ENCODE data around the gene NUBP2.
A peak's percentile ranks its signal among the peaks of the same experiment; 100 is the strongest.

NUBP2 gene

DNA sequence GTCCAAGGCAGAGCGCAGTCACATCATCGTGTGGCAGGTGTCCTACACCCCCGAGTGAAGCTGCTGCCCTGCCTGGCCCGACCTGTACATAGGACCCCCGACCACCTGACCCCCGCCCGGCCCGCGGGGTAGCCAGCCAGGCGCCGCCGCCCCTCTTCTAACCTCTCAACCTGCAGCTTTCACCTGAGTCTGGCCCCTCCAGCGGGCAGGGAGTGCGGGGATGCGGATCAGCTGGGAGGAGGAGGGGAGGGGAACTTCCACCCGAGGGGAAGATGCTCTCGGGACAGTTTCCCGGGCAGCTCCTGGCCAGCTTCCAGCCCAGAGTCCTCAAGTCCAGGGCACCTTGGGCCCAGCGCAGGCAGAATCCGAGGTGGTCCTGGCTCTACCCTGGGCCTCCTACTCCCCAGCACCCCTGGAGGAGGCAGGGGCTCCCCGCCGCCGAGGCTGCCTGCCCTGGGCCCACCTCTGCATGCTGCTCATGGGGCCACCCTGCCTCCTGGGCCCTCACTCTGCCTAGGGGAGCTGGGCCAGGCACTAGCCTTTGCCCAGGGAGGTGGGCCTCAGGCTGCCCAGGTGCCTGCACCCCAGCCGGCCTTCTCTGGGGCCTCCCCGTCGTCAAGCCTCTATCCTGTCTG lies 13.9 kb upstream of the NUBP2 start:
- H3K4me1 ChIP-seq (ENCODE audit: control insufficient read depth in 1 of 2, insufficient read depth in 2 of 2, low read length in 2 of 2), result peaks cover 1 to 27% of the 10 kb centered on the region in 2 donors
- H3K4me3 ChIP-seq (ENCODE audit: low read depth in 1 of 2, low read length in 2 of 2), result no peak overlapping the region
- no peaks in the 10 kb centered on the region for H3K9me3 ChIP-seq (ENCODE audit: control insufficient read depth in 1 of 2, low read length in 2 of 2)
- no peak overlapping the region for H3K27ac ChIP-seq (ENCODE audit: low read length)
- H3K27me3 ChIP-seq (ENCODE audit: low read depth, low read length), result no peaks in the 10 kb centered on the region
- H3K36me3 ChIP-seq (ENCODE audit: control insufficient read depth in 1 of 2, insufficient read depth in 2 of 2, low read length in 2 of 2), result peaks cover 4 to 53% of the 10 kb centered on the region in 2 donors

DNA sequence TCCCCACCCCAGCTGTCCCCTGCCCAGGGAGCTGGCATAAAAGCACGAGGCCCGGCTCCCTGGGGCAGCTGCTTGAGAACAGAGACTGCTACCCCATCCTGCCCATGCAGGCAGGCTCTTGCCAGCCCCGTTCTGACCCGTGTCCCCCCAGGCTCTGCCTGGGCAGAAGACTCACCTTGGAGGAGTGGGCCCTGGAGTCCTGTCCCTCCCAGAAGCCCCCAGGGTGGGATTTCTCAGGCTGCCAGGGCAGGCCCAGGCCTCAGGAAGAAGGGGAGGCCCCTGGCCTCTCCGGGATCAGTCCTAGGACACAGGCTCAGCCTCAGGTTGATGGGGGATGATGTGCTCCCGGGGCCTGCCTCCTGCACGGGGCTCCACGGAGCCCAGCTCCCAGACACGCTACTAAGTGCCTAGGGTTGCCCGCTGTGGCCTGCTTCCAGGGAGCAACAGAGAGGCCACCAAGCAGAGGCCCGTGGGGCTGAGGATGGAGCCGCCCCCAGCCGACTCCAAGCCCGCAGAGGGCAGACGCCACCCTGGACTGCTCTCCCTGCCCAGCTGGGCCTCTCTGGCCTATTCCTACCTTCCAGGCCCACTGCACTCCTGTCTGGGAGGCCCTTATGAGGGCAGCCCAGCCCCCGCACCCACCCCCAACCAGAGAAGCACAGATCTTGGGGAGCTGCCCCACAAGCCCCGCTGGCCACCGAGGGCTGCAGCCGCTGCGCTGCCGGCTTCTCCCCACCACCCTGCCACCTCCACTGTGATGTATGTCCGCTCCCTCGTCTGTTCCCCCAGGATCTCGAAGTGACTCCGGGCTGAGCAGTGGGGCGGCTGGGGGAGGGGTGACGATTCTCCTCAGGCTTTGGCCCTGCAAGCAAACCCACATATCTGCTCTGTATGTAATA lies 13.1 kb upstream of the NUBP2 start:
- no peak overlapping the region for H3K27ac ChIP-seq (ENCODE audit: low read length)
- peaks cover 2 to 35% of the 10 kb centered on the region in 2 donors for H3K4me1 ChIP-seq (ENCODE audit: control insufficient read depth in 1 of 2, insufficient read depth in 2 of 2, low read length in 2 of 2)

DNA sequence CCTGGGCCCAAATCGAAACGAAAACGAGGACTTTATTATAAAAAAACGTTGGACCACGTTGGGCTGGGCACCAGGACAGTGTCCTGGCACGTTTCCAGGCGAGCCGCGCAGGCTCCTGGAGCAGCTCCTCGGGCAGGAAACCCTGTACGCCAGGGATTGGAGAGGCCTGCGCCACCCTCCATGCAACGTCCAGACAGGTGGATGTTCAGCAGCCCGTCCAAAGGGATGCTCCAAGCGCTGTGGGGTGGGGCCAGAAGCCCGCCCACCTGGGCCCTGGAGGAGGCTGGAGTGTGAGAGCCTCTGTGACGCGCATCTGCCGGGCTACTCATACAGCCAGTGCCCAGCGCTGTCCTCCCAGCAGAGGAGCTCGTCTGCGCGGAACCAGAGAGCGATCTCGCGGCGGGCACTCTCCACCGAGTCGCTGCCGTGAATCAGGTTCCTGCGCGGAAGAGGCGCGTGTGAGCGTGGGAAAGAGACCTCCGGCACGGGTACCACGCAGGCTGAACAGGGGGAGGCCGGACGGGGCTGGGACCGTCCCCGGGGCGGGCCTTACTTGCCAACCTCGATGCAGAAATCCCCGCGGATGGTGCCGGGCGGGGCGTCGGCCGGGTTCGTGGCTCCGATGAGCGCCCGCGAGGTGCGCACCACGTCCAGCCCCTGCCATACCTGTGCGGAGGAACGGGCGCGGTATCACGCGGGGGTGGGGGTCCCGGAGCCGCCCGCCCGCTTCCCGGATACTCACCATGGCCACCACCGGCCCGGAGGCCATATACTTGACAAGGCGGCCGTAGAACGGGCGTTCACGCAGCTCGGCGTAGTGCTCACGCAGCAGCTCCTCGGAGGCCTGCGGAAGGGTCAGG lies 12.2 kb upstream of the NUBP2 start:
- Histone ChIP-seq H3K27ac (ENCODE audit: low read length) (no peak overlapping the region), H3K4me1 (ENCODE audit: control insufficient read depth in 1 of 2, insufficient read depth in 2 of 2, low read length in 2 of 2) (peaks cover 2 to 44% of the 10 kb centered on the region in 2 donors), H3K4me3 (ENCODE audit: low read depth in 1 of 2, low read length in 2 of 2) (peak overlapping the region; percentile 74 to 99), H3K36me3 (ENCODE audit: control insufficient read depth in 1 of 2, insufficient read depth in 2 of 2, low read length in 2 of 2) (peaks cover 0 to 46% of the 10 kb centered on the region in 2 donors), H3K9me3 (ENCODE audit: control insufficient read depth in 1 of 2, low read length in 2 of 2) (no peaks in the 10 kb centered on the region), H3K27me3 (ENCODE audit: low read depth, low read length) (no peaks in the 10 kb centered on the region)

More for the DNA sequence above, 13.1 kb upstream of the NUBP2 start:
- Histone ChIP-seq H3K27me3 (ENCODE audit: low read depth, low read length) (no peaks in the 10 kb centered on the region), H3K9me3 (ENCODE audit: control insufficient read depth in 1 of 2, low read length in 2 of 2) (no peaks in the 10 kb centered on the region), H3K4me3 (ENCODE audit: low read depth in 1 of 2, low read length in 2 of 2) (peak overlapping the region in 1 of 2 donors; percentile 99), H3K36me3 (ENCODE audit: control insufficient read depth in 1 of 2, insufficient read depth in 2 of 2, low read length in 2 of 2) (peaks cover 4 to 46% of the 10 kb centered on the region in 2 donors)

DNA sequence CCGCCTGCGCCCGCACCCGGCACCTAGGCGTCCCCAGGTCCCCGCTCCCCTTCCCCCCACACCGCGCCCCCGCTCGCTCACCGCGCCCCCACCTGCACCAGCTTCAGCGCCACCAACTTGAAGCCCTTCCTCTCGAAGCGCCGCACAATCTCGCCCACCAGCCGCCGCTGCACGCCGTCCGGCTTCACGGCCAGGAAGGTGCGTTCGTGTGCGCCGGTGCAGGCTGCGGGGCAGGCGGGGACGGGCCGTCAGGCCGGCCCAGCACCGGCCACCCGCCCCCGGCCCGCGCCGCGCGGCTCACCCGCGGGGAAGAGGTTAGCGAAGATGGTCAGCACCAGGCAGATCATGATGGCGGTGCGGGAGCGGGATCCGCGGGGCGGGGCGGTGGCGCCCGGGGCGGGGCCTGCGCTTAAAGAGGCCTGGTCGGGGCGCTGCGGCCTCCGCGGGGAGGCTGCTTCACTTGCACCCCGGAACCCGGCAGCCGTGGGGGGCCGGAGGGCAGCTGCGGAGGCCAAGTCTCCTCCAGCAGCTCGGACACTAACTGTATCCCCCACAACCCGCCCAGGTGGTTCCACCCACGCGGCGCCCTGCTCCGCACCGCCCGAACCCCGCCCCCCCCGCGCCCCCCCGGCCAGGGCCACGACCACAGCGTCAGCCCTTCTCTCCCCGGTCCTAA lies 11.4 kb upstream of the NUBP2 start, which contains the start of gene NME3:
Gene NME3, minus strand, starts transcription at position 356 of the 676 bp plus-strand sequence. Its CDS starts 9 bp downstream, at position 347.
- Histone ChIP-seq H3K4me1 (ENCODE audit: control insufficient read depth in 1 of 2, insufficient read depth in 2 of 2, low read length in 2 of 2) (peaks cover 2 to 46% of the 10 kb centered on the region in 2 donors), H3K4me3 (ENCODE audit: low read depth in 1 of 2, low read length in 2 of 2) (peak within 1 kb of the TSS; percentile 74 to 99)

DNA sequence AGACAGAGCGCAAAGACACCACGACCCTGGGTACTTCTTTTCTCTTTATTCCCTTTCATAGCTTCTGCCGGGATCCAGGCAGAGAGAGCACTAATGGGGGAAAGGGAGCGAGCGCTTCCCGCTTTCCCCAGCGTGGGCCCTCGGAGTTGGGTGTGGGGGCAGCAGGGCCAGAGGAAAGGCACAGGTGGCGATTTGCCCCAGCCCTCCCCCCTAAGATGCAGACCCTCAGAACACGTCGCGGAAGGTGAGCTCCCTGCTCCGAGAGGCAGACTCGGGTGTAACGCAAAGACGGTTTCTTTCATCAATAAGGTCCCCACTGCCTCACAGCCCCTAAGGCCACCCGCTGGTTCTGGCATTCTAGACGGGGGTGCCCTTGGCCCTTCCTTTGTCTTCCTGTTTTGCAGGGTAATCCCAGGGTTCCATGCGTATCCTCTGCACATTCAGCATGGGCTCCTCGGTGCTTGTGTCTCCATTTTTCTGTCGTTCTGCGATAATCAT lies 10.8 kb upstream of the NUBP2 start:
- Histone ChIP-seq H3K27me3 (ENCODE audit: low read depth, low read length) (no peaks in the 10 kb centered on the region), H3K4me3 (ENCODE audit: low read depth in 1 of 2, low read length in 2 of 2) (peak overlapping the region; percentile 74 to 99), H3K36me3 (ENCODE audit: control insufficient read depth in 1 of 2, insufficient read depth in 2 of 2, low read length in 2 of 2) (peaks cover 0 to 46% of the 10 kb centered on the region in 2 donors), H3K4me1 (ENCODE audit: control insufficient read depth in 1 of 2, insufficient read depth in 2 of 2, low read length in 2 of 2) (peaks cover 2 to 46% of the 10 kb centered on the region in 2 donors), H3K9me3 (ENCODE audit: control insufficient read depth in 1 of 2, low read length in 2 of 2) (no peaks in the 10 kb centered on the region), H3K27ac (ENCODE audit: low read length) (peak overlapping the region; percentile 23)

More for the DNA sequence above, 11.4 kb upstream of the NUBP2 start, which contains the start of gene NME3:
- peaks cover 0 to 46% of the 10 kb centered on the region in 2 donors for H3K36me3 ChIP-seq (ENCODE audit: control insufficient read depth in 1 of 2, insufficient read depth in 2 of 2, low read length in 2 of 2)
- no peaks in the 10 kb centered on the region for H3K27me3 ChIP-seq (ENCODE audit: low read depth, low read length)
- H3K9me3 ChIP-seq (ENCODE audit: control insufficient read depth in 1 of 2, low read length in 2 of 2), result no peaks in the 10 kb centered on the region
- peak within 1 kb of the TSS; percentile 23 for H3K27ac ChIP-seq (ENCODE audit: low read length)

- Histone ChIP-seq H3K4me1 (ENCODE audit: control insufficient read depth in 1 of 2, insufficient read depth in 2 of 2, low read length in 2 of 2) (peaks cover 2 to 46% of the 10 kb centered on the region in 2 donors), H3K27me3 (ENCODE audit: low read depth, low read length) (no peaks in the 10 kb centered on the region), H3K9me3 (ENCODE audit: control insufficient read depth in 1 of 2, low read length in 2 of 2) (no peaks in the 10 kb centered on the region), H3K27ac (ENCODE audit: low read length) (peak within 1 kb of the TSS; percentile 23), H3K36me3 (ENCODE audit: control insufficient read depth in 1 of 2, insufficient read depth in 2 of 2, low read length in 2 of 2) (peaks cover 0 to 46% of the 10 kb centered on the region in 2 donors), H3K4me3 (ENCODE audit: low read depth in 1 of 2, low read length in 2 of 2) (peak within 1 kb of the TSS; percentile 74 to 99)
These were observed 10.3 kb upstream of the NUBP2 start, which contains the start of gene EME2 for GRCh38 chr16:1772362-1772907. EME2 (plus strand) TSS chr16:1772810; CDS start chr16:1773228, 418 bp downstream.

GRCh38 chr16:1772908-1773702 lies 9.7 kb upstream of the NUBP2 start, which contains the start of gene MRPS34:
MRPS34 (minus strand) TSS chr16:1773134; CDS start chr16:1773119, 15 bp downstream.
- H3K9me3 ChIP-seq (ENCODE audit: control insufficient read depth in 1 of 2, low read length in 2 of 2), result no peaks in the 10 kb centered on the region
- H3K4me3 ChIP-seq (ENCODE audit: low read depth in 1 of 2, low read length in 2 of 2), result peak within 1 kb of the TSS; percentile 74 to 99
- peaks cover 2 to 46% of the 10 kb centered on the region in 2 donors for H3K4me1 ChIP-seq (ENCODE audit: control insufficient read depth in 1 of 2, insufficient read depth in 2 of 2, low read length in 2 of 2)
- H3K27ac ChIP-seq (ENCODE audit: low read length), result peak within 1 kb of the TSS; percentile 23
- H3K36me3 ChIP-seq (ENCODE audit: control insufficient read depth in 1 of 2, insufficient read depth in 2 of 2, low read length in 2 of 2), result peaks cover 0 to 46% of the 10 kb centered on the region in 2 donors
- H3K27me3 ChIP-seq (ENCODE audit: low read depth, low read length), result no peaks in the 10 kb centered on the region

- no peaks in the 10 kb centered on the region for H3K9me3 ChIP-seq (ENCODE audit: control insufficient read depth in 1 of 2, low read length in 2 of 2)
- no peak overlapping the region for H3K27ac ChIP-seq (ENCODE audit: low read length)
- peak overlapping the region; percentile 74 to 99 for H3K4me3 ChIP-seq (ENCODE audit: low read depth in 1 of 2, low read length in 2 of 2)
- peaks cover 2 to 46% of the 10 kb centered on the region in 2 donors for H3K4me1 ChIP-seq (ENCODE audit: control insufficient read depth in 1 of 2, insufficient read depth in 2 of 2, low read length in 2 of 2)
- H3K27me3 ChIP-seq (ENCODE audit: low read depth, low read length), result no peaks in the 10 kb centered on the region
- peaks cover 0 to 39% of the 10 kb centered on the region in 2 donors for H3K36me3 ChIP-seq (ENCODE audit: control insufficient read depth in 1 of 2, insufficient read depth in 2 of 2, low read length in 2 of 2)
These were observed 8.9 kb upstream of the NUBP2 start for GRCh38 chr16:1773703-1774447.

GRCh38 chr16:1774448-1774780 lies 8.3 kb upstream of the NUBP2 start:
- Histone ChIP-seq H3K27ac (ENCODE audit: low read length) (no peak overlapping the region), H3K36me3 (ENCODE audit: control insufficient read depth in 1 of 2, insufficient read depth in 2 of 2, low read length in 2 of 2) (peaks cover 0 to 36% of the 10 kb centered on the region in 2 donors), H3K27me3 (ENCODE audit: low read depth, low read length) (no peaks in the 10 kb centered on the region), H3K4me3 (ENCODE audit: low read depth in 1 of 2, low read length in 2 of 2) (peak overlapping the region in 1 of 2 donors; percentile 99), H3K4me1 (ENCODE audit: control insufficient read depth in 1 of 2, insufficient read depth in 2 of 2, low read length in 2 of 2) (peaks cover 2 to 45% of the 10 kb centered on the region in 2 donors), H3K9me3 (ENCODE audit: control insufficient read depth in 1 of 2, low read length in 2 of 2) (no peaks in the 10 kb centered on the region)

Measured in muscle layer of duodenum (tissue), 2 donors.